Progenitor cell of endocrine pancreas (in vitro differentiated cells): ENCODE data around the gene MME. TPM values are rescaled to one million over a fixed set of nuclear protein-coding genes. Genes with fewer than 3 reads are reported as not detected.

Source experiments
- DNase-seq: peaks from one replicate; pipeline ENCODE4 v3.0.0; 2021; ENCODE audit warnings: low spot score; ENCODE audit not compliant: unreplicated experiment
- H3K27ac Mint-ChIP-seq: 2 replicates; pipeline ENCODE4 v1.8.0; 2021; ENCODE audit warnings: mild to moderate bottlenecking, moderate library complexity, mixed read lengths
- H3K27me3 Mint-ChIP-seq: 2 replicates; pipeline ENCODE4 v1.8.0; 2021; ENCODE audit warnings: mixed read lengths
- H3K36me3 Mint-ChIP-seq: 2 replicates; pipeline ENCODE4 v1.8.0; 2022; ENCODE audit warnings: mixed read lengths; ENCODE audit not compliant: insufficient read depth
- H3K4me1 Mint-ChIP-seq: 2 replicates; pipeline ENCODE4 v1.8.0; 2021; ENCODE audit warnings: low read depth, mixed read lengths
- H3K4me3 Mint-ChIP-seq: 2 replicates; pipeline ENCODE4 v1.8.0; 2021; ENCODE audit warnings: low read depth, mild to moderate bottlenecking, moderate library complexity, mixed read lengths
- H3K9me3 Mint-ChIP-seq: 2 replicates; pipeline ENCODE4 v1.8.0; 2021; ENCODE audit warnings: low read depth, mixed read lengths
- CTCF ChIP-seq: fragments of 200-600 bp; sonication (generic); IDR thresholded peaks from one replicate; pipeline ENCODE4 v1.5.0; 2021; ENCODE audit warnings: antibody characterized with exemption, mild to moderate bottlenecking; ENCODE audit not compliant: unreplicated experiment
- total RNA-seq: library from RNA; stranded (reverse); gene quantifications from 2 replicates; pipeline ENCODE4 v1.2.1, GENCODE V29; 2021

The MME gene
- total RNA-seq, 1 donor from 2014 or later, result 0.93 TPM

- H3K36me3 Mint-ChIP-seq, result no peaks in the 10 kb centered on the region
- H3K27ac Mint-ChIP-seq, result no peak overlapping the region
- no peak for DNase-seq
- H3K9me3 Mint-ChIP-seq, result no peaks in the 10 kb centered on the region
- no peak overlapping the region for H3K4me3 Mint-ChIP-seq
- H3K4me1 Mint-ChIP-seq, result no peaks in the 10 kb centered on the region
- H3K27me3 Mint-ChIP-seq, result no peaks in the 10 kb centered on the region
- TF ChIP-seq CTCF, result no peak
Observed at GRCh38 chr3:155178810-155179436, 98.8 kb downstream of the MME start.

GRCh38 chr3:155179437-155179827 is 99.3 kb downstream of the MME start:
- Mint-ChIP-seq H3K27me3 (no peaks in the 10 kb centered on the region), H3K4me3 (no peak overlapping the region), H3K4me1 (no peaks in the 10 kb centered on the region), H3K36me3 (no peaks in the 10 kb centered on the region), H3K9me3 (no peaks in the 10 kb centered on the region), H3K27ac (no peak overlapping the region)
- no peak for TF ChIP-seq CTCF
- no peak for DNase-seq

GRCh38 chr3:155179966-155180757 is 100.0 kb downstream of the MME start:
- H3K4me1 Mint-ChIP-seq, result no peaks in the 10 kb centered on the region
- H3K27me3 Mint-ChIP-seq, result no peaks in the 10 kb centered on the region
- no peak for TF ChIP-seq CTCF
- H3K27ac Mint-ChIP-seq, result no peak overlapping the region
- DNase-seq, result no peak
- no peak overlapping the region for H3K4me3 Mint-ChIP-seq
- H3K9me3 Mint-ChIP-seq, result no peaks in the 10 kb centered on the region
- no peaks in the 10 kb centered on the region for H3K36me3 Mint-ChIP-seq

- no peak for TF ChIP-seq CTCF
- H3K36me3 Mint-ChIP-seq, result no peaks in the 10 kb centered on the region
- no peak overlapping the region for H3K4me3 Mint-ChIP-seq
Observed at GRCh38 chr3:155182467-155182866, 102.3 kb downstream of the MME start.

GRCh38 chr3:155184011-155184410 is 103.9 kb downstream of the MME start:
- Mint-ChIP-seq H3K36me3 (no peaks in the 10 kb centered on the region), H3K9me3 (no peaks in the 10 kb centered on the region), H3K4me1 (no peaks in the 10 kb centered on the region), H3K27ac (no peak overlapping the region), H3K4me3 (no peak overlapping the region), H3K27me3 (no peaks in the 10 kb centered on the region)
- no peak for DNase-seq
- TF ChIP-seq CTCF, result no peak

More at GRCh38 chr3:155182467-155182866, 102.3 kb downstream of the MME start:
- Mint-ChIP-seq H3K9me3 (no peaks in the 10 kb centered on the region), H3K27ac (no peak overlapping the region), H3K4me1 (no peaks in the 10 kb centered on the region), H3K27me3 (no peaks in the 10 kb centered on the region)
- no peak for DNase-seq
